Kidney (tissue), 14 donors: ENCODE measurements around the gene TSPAN4. TPM values are rescaled to one million over a fixed set of nuclear protein-coding genes. Genes with fewer than 3 reads are reported as not detected.

ENCODE experiments used
- DNase-seq, 5 donors: peaks; one replicate each; pipeline ENCODE4 v3.0.0-alpha.2; 2013 to 2020
- FAIRE-seq: peaks from 2 replicates; lab custom pipeline; 2012; peaks lifted over from hg19 to GRCh38; lab: Jason Lieb, UNC
- H3K27ac ChIP-seq, 2 donors: one replicate each; pipeline ENCODE4 v1.7.0; 2013; ENCODE audit warnings: low read depth in 2 of 2, low read length in 2 of 2, inconsistent platforms in 1 of 2
- H3K27me3 ChIP-seq: one replicate; pipeline ENCODE4 v1.7.1; 2013; ENCODE audit warnings: low read length, inconsistent platforms; ENCODE audit not compliant: control insufficient read depth, insufficient read depth
- H3K36me3 ChIP-seq, 3 donors: one replicate each; pipeline versions ENCODE4 v1.7.0 to v1.7.1; 2013; ENCODE audit warnings: low read length in 3 of 3, control low read depth in 1 of 3, inconsistent platforms in 1 of 3; ENCODE audit not compliant: insufficient read depth in 3 of 3, control insufficient read depth in 2 of 3
- H3K4me1 ChIP-seq, 3 donors: one replicate each; pipeline versions ENCODE4 v1.7.0 to v1.7.1; 2013; ENCODE audit warnings: low read length in 3 of 3, inconsistent platforms in 1 of 3, low read depth in 1 of 3; ENCODE audit not compliant: control insufficient read depth in 2 of 3, insufficient read depth in 2 of 3
- H3K4me3 ChIP-seq, 3 donors: one replicate each; pipeline versions ENCODE4 v1.7.0 to v1.8.1; 2013; ENCODE audit warnings: low read length in 3 of 3, control low read depth in 1 of 3, inconsistent platforms in 1 of 3
- H3K9ac ChIP-seq, 3 donors: one replicate each; pipeline versions ENCODE4 v1.7.0 to v1.7.1; 2013; ENCODE audit warnings: low read length in 3 of 3, control low read depth in 1 of 3, inconsistent platforms in 1 of 3
- H3K9me3 ChIP-seq, 3 donors: one replicate each; pipeline versions ENCODE4 v1.7.0 to v1.7.1; 2013; ENCODE audit warnings: low read length in 3 of 3, control low read depth in 1 of 3, inconsistent platforms in 1 of 3; ENCODE audit not compliant: control insufficient read depth in 2 of 3, insufficient read depth in 1 of 3
- intact Hi-C: fragments of 100-400 bp; cut with DNase I; formaldehyde crosslinking; loops from one replicate; pipeline ENCODE4 v1.11.1; 2022
- polyA plus RNA-seq: library from polyadenylated mRNA; stranded (reverse); fragments of 350-450 nt; fragmentation: Illumina TruSeq; extraction: RNeasy Lipid Tissue Mini Kit (QIAGEN cat#74804); gene quantifications from one replicate; pipeline ENCODE4 v1.2.3, GENCODE V29; 2014; ENCODE audit warnings: low read depth, low replicate concordance; ENCODE audit not compliant: insufficient read depth
- total RNA-seq: library from RNA; stranded (reverse); fragmentation: NEBNext Ultra II Directional; extraction: Animal tissue kit (Norgen Biotek cat#: 25700); gene quantifications from one replicate; pipeline ENCODE4 v1.2.1, GENCODE V29; 2021
- TF ChIP-seq, protein P1 (sequence below): IDR thresholded peaks from 3 replicates; pipeline ENCODE4 v1.5.1; 2012; ENCODE audit warnings: mild to moderate bottlenecking, moderate library complexity, borderline replicate concordance; ENCODE audit not compliant: insufficient read depth; ENCODE audit errors: extremely low read depth
- donor health status: control.
- donor health status: control.
- donor health status: control.
- donor health status: control.
- donor health status: control.
- donor health status: DM: yes; HTN: yes; CAD: no.
- donor health status: Normal renal cell carcinoma (clear cell type).

The TSPAN4 gene
- total and polyA plus RNA-seq, 2 donors from 2014 or later, result 81.2 to 104 TPM

DNA sequence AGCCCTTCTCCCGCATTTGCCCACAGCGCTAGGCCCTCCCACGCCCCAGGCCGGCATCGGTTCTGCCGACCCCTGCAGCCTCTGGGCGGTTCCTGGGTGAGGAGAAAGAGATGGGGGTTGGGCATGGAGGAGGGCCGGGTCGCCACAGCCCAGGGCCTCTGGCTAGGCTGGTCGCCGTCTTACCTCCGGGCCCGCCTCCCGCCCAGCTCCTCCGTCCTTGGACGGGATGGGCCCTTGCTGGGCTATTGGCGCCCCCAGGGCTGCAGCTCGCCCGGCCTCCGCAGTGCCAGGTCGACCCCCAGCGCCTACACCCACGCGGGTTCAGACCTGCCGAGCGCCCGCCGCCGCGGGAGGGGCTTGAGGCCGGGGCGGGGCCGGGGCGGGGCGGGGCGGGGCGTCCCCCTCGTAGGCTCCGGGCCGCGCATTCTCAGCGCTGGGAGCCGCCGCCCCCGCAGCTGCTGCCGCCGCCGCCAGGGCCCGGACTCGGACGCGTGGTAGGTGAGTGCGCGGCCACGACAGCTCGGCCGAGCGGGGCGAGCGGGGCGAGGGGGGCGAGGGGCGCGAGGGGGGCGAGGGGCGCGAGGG, 10.0 kb upstream of the TSPAN4 start, which contains the start of gene CD151:
Gene CD151, plus strand, starts transcription at position 424 of the 585 bp plus-strand sequence. CDS start 3,118 bp downstream, outside the sequence.
- Histone ChIP-seq H3K9ac (peak within 1 kb of the TSS; percentile 22 to 80 (median 48)), H3K4me1 (peaks cover 0 to 59% (median 19%) of the 10 kb centered on the region in 3 donors), H3K27ac (peak within 1 kb of the TSS; percentile 85 to 93), H3K4me3 (peak within 1 kb of the TSS; percentile 39 to 59 (median 46)), H3K9me3 (no peaks in the 10 kb centered on the region), H3K36me3 (peaks cover 0 to 10% (median 7%) of the 10 kb centered on the region in 3 donors), H3K27me3 (no peaks in the 10 kb centered on the region)
- DNase-seq (peak in 4 of 5 donors; percentile 72 to 90 (median 80)), FAIRE-seq (no peak)
- intact Hi-C loops, result no loop called here
- TF ChIP-seq, protein P1, sequence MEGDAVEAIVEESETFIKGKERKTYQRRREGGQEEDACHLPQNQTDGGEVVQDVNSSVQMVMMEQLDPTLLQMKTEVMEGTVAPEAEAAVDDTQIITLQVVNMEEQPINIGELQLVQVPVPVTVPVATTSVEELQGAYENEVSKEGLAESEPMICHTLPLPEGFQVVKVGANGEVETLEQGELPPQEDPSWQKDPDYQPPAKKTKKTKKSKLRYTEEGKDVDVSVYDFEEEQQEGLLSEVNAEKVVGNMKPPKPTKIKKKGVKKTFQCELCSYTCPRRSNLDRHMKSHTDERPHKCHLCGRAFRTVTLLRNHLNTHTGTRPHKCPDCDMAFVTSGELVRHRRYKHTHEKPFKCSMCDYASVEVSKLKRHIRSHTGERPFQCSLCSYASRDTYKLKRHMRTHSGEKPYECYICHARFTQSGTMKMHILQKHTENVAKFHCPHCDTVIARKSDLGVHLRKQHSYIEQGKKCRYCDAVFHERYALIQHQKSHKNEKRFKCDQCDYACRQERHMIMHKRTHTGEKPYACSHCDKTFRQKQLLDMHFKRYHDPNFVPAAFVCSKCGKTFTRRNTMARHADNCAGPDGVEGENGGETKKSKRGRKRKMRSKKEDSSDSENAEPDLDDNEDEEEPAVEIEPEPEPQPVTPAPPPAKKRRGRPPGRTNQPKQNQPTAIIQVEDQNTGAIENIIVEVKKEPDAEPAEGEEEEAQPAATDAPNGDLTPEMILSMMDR, result no peak

DNA sequence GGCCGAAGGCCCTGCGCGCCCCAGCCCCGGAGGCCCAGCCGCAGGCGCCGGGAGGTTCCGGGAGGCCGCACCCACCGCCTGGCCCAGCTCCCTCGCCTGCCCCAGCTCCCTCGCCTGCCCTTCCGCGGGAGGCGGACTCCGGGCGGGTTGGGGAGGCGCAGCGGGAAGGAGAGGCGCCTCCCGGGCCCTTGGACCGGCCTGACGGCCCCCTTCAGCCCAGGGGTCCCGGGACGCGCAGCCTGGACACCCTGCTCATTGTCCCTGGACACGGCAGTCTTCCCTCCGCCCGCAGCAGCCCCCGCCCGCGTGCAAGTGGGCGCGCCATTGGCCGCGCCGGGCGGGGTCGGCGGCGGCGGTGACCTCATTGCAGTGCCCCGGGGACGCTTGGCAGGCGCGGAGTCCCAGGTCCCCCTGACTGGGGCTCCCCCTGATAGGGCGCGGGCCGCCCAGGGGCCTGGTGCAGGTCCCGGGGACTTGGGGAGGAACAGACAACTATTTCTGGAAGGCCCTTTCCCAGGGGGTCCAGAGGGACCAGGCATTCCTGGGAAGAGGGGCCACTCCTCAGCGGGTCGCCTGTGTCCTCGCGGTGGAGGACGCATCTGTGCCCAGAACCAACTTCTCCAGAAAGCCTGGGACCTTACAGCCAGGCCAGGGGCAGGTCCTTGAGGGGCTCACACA, 9.4 kb upstream of the TSPAN4 start:
- Histone ChIP-seq H3K36me3 (peaks cover 0 to 15% (median 7%) of the 10 kb centered on the region in 3 donors), H3K9me3 (no peaks in the 10 kb centered on the region), H3K9ac (peak overlapping the region; percentile 22 to 80 (median 48)), H3K27ac (peak overlapping the region; percentile 85 to 93), H3K4me3 (peak overlapping the region; percentile 39 to 59 (median 46)), H3K4me1 (peaks cover 0 to 53% (median 14%) of the 10 kb centered on the region in 3 donors), H3K27me3 (no peaks in the 10 kb centered on the region)
- DNase-seq (peak in 3 of 5 donors; percentile 83 to 90 (median 85)), FAIRE-seq (no peak)
- intact Hi-C loops, result no loop called here
- TF ChIP-seq, protein P1, result no peak

DNA sequence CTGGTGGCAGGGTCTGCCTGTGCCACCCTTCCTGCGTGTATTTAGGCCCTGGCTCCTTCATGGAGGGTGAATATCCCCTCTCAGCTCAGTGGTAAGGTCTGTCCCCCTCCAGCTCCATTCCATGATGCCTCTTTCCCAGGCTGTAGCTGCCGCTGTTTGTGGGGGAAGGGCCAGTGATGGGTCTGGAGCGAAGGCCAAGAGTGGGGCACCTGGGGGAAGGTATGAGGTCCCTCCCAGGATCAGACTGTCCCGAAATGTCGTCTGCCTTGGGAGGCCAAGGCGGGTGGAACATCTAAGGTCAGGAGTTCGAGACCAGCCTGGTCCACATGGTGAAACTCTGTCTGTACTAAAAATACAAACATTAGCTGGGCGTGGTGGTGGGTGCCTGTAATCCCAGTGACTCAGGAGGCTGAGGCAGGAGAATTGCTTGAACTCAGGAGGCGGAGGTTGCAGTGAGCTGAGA, 8.8 kb upstream of the TSPAN4 start:
- H3K9ac ChIP-seq, result peak overlapping the region in 2 of 3 donors; percentile 39 to 80
- H3K4me3 ChIP-seq, result peak overlapping the region; percentile 39 to 59 (median 46)
- H3K27me3 ChIP-seq, result no peaks in the 10 kb centered on the region
- H3K27ac ChIP-seq, result peak overlapping the region; percentile 85 to 93
- intact Hi-C loops, result no loop called here
- peaks cover 0 to 20% (median 7%) of the 10 kb centered on the region in 3 donors for H3K36me3 ChIP-seq
- DNase-seq (no peak), FAIRE-seq (no peak)
- H3K9me3 ChIP-seq, result no peaks in the 10 kb centered on the region
- peaks cover 0 to 49% (median 11%) of the 10 kb centered on the region in 3 donors for H3K4me1 ChIP-seq
- TF ChIP-seq, protein P1, result no peak
